HG02973 (cell line): ENCODE data around the gene FGFRL1.
A peak's percentile ranks its signal among the peaks of the same experiment; 100 is the strongest.
"Not testable (repeated sequence)": the region's sequence is repeated elsewhere in the genome, so short reads cannot be mapped to it uniquely, and the experiment has no call there.

ENCODE experiments used
- ATAC-seq: cut with Tn5 transposase; IDR thresholded peaks from one replicate; pipeline ENCODE4 v1.9.1; 2021; ENCODE audit warnings: moderate library complexity; ENCODE audit not compliant: unreplicated experiment

FGFRL1 gene

GRCh38 chr4:972651-973424 is 38.6 kb upstream of the FGFRL1 start:
- peak; percentile 30 for ATAC-seq

GRCh38 chr4:973431-974397 is 37.7 kb upstream of the FGFRL1 start, which contains the start of gene DGKQ:
TSS of gene DGKQ (minus strand) at chr4:973569. CDS start at chr4:973482, 87 bp downstream.
- peak; percentile 61 for ATAC-seq

- no peak for ATAC-seq
Observed at GRCh38 chr4:974668-975067, 36.8 kb upstream of the FGFRL1 start.

- ATAC-seq: not testable (repeated sequence)
Observed at GRCh38 chr4:976016-976415, 35.4 kb upstream of the FGFRL1 start.

- no peak for ATAC-seq
Observed at GRCh38 chr4:978957-979701, 32.3 kb upstream of the FGFRL1 start.

GRCh38 chr4:982291-982690 is 29.1 kb upstream of the FGFRL1 start:
- no peak for ATAC-seq

GRCh38 chr4:982814-983213 is 28.6 kb upstream of the FGFRL1 start:
- no peak for ATAC-seq

- ATAC-seq: no peak
Observed at GRCh38 chr4:984336-985054, 26.9 kb upstream of the FGFRL1 start.

- ATAC-seq: no peak
Observed at GRCh38 chr4:985123-985830, 26.1 kb upstream of the FGFRL1 start.

GRCh38 chr4:986428-986878 is 25.0 kb upstream of the FGFRL1 start:
- ATAC-seq: no peak

- ATAC-seq: peak; percentile 60
Observed at GRCh38 chr4:986879-987623, 24.4 kb upstream of the FGFRL1 start, which contains the start of gene IDUA. TSS of gene IDUA (plus strand) at chr4:987044. CDS start at chr4:987085, 41 bp downstream.

GRCh38 chr4:987624-988513 is 23.6 kb upstream of the FGFRL1 start:
- ATAC-seq: no peak

GRCh38 chr4:988726-989721 is 22.4 kb upstream of the FGFRL1 start:
- no peak for ATAC-seq

- ATAC-seq: no peak
Observed at GRCh38 chr4:989722-990471, 21.5 kb upstream of the FGFRL1 start.

GRCh38 chr4:990746-991367 is 20.6 kb upstream of the FGFRL1 start:
- ATAC-seq: no peak
